Motor neuron (in vitro differentiated cells): ENCODE measurements around the gene RAB10. TPM values are rescaled to one million over a fixed set of nuclear protein-coding genes. Genes with fewer than 3 reads are reported as not detected.

Experiments
- ATAC-seq, 8 experiments: fragments of 200-7000 bp; cut with Tn5 transposase; replicated peaks in 6 of 8; 2 replicates each; pipeline ENCODE4 v1.8.0; 2021; ENCODE audit warnings: mild to moderate bottlenecking in 8 of 8, moderate library complexity in 8 of 8
- H3K27ac ChIP-seq, 2 donors: fragments of 250-450 bp; sonication (Bioruptor Pico); 2 replicates each; pipeline ENCODE4 v1.9.0; 2021; ENCODE audit warnings: antibody characterized with exemption in 2 of 2, mild to moderate bottlenecking in 2 of 2, moderate library complexity in 1 of 2
- H3K4me1 ChIP-seq, 2 donors: fragments of 250-450 bp; sonication (Bioruptor Pico); replicated peaks in 1 of 2; 2 replicates each; pipeline ENCODE4 v1.6.1; 2021; ENCODE audit warnings: antibody characterized with exemption in 2 of 2, mild to moderate bottlenecking in 2 of 2, moderate library complexity in 1 of 2
- H3K4me3 ChIP-seq, 5 donors: fragments of 250-450 bp; sonication (Bioruptor Pico); 2 replicates each; pipeline ENCODE4 v1.9.0; 2021; ENCODE audit warnings: antibody characterized with exemption in 5 of 5, mild to moderate bottlenecking in 5 of 5, moderate library complexity in 4 of 5
- WGBS, 10 experiments: fragments of 450-650 bp; shearing (Covaris generic); methylation state at CpG; one replicate each; pipeline ENCODE4 v1.0.0; 2022; 5-methylcytosine and 5-hydroxymethylcytosine counted together
- in situ Hi-C, 9 experiments: fragments of 400-800 bp; cut with MboI; loops; one replicate each; pipeline ENCODE4 v1.15.0; 2021; ENCODE audit warnings: low sequenced_read_pairs in 9 of 9, low pct_unique_long_range_greater_than_20kb in 2 of 9; ENCODE audit not compliant: unreplicated experiment in 9 of 9
- total RNA-seq, 8 experiments: library from RNA; unstranded; fragments of 300-600 nt; gene quantifications; 2 replicates each; pipeline versions ENCODE4 v1.2.3 to v1.2.4, GENCODE V29; 2022

The RAB10 gene
- total RNA-seq, 8 experiments from 2014 or later, result 78.0 to 135 (median 86.2) TPM

DNA sequence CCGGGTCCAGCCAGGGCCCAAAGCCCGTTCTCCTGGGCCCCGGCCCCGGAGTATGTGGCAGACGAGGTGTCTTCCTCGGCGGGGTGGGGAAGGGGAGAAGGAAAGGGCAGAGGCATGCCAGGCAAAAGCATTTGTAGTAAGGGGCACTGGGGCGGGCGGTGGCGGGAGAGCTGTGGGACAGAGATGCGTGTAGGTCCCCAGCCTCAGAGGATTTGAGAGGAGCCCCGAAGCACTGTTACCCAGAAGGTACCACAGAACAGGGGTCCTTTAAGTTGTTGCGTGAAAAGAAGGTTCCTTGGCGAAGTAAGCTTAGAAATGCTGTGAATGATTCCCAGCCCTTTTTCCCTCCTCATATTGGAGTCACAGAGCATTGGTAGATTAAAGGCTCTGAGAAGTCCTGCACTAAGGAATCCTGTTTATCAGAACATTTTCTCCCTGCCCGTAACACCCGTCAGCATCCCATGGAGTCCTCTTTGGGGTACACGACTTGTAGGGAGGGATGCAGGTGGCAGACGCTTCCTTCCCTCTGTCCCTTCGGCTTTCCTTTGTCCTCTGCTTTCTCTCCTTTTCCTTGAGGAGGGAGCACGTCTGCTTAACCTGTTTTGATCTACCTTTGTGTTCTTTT lies 151.5 kb downstream of the RAB10 start:
- Histone ChIP-seq H3K27ac (no peak overlapping the region), H3K4me1 (peaks cover 0 to 2% of the 10 kb centered on the region in 2 donors), H3K4me3 (peak overlapping the region in 1 of 5 donors; percentile 23)
- ATAC-seq, result no peak
- WGBS, 10 experiments, result 0 to 94% (median 17%) methylated on average over 2 to 3 of the region's 20 CpGs; no CpG with 5 or more reads in 5 of the 10 experiments
- in situ Hi-C loops, result no loop called here

DNA sequence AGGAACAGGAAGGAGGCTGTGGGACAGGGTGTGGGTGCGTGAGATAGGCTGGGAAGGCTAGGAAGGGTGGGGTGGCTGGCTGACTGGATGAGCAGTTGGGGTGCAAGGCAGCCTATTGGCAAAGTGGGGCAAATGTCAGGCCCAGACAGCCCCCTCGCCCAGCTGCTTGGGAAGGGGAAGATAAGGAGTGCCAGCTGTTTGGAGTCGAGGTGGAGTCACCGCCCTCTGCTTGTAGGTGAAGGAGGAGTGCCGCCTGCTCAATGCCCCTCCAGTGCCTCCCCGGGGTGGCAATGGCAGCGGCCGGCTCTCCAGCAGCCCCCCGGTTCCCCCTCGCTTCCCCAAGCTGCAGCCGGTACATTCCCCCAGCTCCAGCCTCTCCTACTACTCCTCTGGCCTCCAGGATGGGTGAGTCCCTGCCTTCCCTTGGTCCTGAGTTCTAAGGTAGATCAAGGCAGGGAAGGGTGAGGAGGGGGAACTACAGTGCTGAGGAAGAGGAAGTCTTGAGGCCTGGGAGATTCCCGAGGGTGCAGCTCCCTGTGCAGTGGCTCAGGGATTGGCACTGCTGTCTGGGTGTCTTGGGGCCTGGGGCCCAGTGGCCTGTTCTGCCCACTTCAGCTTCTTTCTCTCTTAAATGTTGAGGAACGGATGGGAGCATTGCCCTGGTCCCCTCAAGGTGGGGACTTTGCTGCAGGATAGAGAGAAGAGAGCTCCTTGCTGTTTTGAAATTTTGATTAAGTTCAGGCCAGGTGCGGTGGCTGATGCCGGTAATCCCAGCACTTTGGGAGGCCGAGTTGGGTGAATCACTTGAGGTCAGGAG lies 152.3 kb downstream of the RAB10 start:
- in situ Hi-C loops, result no loop called here
- ATAC-seq, result no peak
- Histone ChIP-seq H3K27ac (no peak overlapping the region), H3K4me3 (no peak overlapping the region), H3K4me1 (no peaks in the 10 kb centered on the region)
- WGBS, 10 experiments, result 60 to 100% (median 90%) methylated on average over 2 to 4 of the region's 16 CpGs; no CpG with 5 or more reads in 3 of the 10 experiments

Other genes starting within 250 kb of the RAB10 start
- gene ASXL2, start 155.6 kb upstream of the RAB10 start, total RNA-seq, result 10 to 100 TPM in 4 of 8 experiments, 1 to 10 TPM in 4; 3.3 to 24.0 (median 8.2) TPM
- gene KIF3C, start 51.6 kb upstream of the RAB10 start, total RNA-seq, result 10 to 100 TPM in 5 of 8 experiments, 1 to 10 TPM in 3; 1.1 to 61.7 (median 48.5) TPM
- 10 to 100 TPM in 2 of 8 experiments, 1 to 10 TPM in 6; 1.0 to 17.1 (median 5.0) TPM for gene GAREM2, start 139.0 kb downstream of the RAB10 start, total RNA-seq
- gene HADHA, start 210.5 kb downstream of the RAB10 start, total RNA-seq, result 100 to 1,000 TPM in 4 of 8 experiments, 10 to 100 TPM in 4; 75.1 to 152 (median 113) TPM
- 100 to 1,000 TPM in 4 of 8 experiments, 10 to 100 TPM in 4; 29.2 to 144 (median 71.6) TPM for gene HADHB, start 210.9 kb downstream of the RAB10 start, total RNA-seq